ENCODE measurements around the gene KIF14.

KIF14 gene

DNA sequence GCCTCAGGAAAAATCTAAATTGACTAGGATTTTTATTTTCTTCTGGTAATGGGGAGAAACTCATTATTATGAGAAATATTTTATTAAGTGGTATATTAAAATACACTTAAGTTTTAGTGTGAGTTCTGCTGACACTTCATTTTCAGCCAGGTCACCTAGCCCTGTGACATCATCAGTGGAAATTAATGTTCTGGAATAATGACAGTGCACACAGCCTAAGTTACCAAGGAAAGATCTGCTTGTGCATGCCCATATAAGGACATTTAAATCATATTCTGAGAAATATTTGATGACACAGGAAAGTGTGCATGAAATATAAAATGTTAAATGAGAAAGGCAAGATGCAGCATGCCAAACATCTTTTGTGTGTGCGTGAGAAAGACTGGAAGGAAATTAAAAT lies 102.0 kb downstream of the KIF14 start:
- no peaks in the 10 kb centered on the region for H3K4me1 ChIP-seq (ENCODE audit: low read length)
- no peak for TF ChIP-seq EZH2phosphoT487 (IDR thresholded peaks at IDR 0.05; ENCODE audit: low read depth)
- TF ChIP-seq, protein P1, sequence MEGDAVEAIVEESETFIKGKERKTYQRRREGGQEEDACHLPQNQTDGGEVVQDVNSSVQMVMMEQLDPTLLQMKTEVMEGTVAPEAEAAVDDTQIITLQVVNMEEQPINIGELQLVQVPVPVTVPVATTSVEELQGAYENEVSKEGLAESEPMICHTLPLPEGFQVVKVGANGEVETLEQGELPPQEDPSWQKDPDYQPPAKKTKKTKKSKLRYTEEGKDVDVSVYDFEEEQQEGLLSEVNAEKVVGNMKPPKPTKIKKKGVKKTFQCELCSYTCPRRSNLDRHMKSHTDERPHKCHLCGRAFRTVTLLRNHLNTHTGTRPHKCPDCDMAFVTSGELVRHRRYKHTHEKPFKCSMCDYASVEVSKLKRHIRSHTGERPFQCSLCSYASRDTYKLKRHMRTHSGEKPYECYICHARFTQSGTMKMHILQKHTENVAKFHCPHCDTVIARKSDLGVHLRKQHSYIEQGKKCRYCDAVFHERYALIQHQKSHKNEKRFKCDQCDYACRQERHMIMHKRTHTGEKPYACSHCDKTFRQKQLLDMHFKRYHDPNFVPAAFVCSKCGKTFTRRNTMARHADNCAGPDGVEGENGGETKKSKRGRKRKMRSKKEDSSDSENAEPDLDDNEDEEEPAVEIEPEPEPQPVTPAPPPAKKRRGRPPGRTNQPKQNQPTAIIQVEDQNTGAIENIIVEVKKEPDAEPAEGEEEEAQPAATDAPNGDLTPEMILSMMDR (IDR thresholded peaks at IDR 0.05; ENCODE audit: low read depth, low read length) = no peak

DNA sequence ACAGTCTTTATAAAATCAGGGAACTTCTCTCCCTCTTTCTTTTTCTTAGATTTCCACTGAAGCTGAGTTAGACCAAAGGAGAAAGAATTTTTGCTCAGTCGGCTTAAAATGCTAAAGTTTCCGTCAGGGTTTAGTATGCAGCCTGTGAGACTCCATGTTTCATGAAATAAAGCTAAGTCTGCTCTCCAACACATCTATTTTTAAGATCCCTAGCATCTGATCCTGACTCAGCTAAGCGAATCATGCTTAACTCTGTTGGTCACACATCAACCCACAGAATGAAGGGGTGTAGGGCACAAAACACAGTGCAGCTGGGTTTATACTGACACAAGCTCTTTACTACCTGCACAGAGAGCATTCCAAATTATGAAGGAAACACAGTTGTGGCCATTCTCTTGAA lies 108.4 kb downstream of the KIF14 start:
- Histone ChIP-seq H3K9ac (ENCODE audit: low read length) (no peak overlapping the region), H3K4me1 (ENCODE audit: low read length) (0 out of 2 replicates have a peak, but pooled peaks cover 3% of the 10 kb centered on the region), H3K79me2 (ENCODE audit: low read length) (no peaks in the 10 kb centered on the region), H4K20me1 (ENCODE audit: insufficient read depth, low read length) (no peaks in the 10 kb centered on the region), H3K4me3 (ENCODE audit: low read length) (no peak overlapping the region), H3K9me3 (ENCODE audit: insufficient read depth, low read length) (no peaks in the 10 kb centered on the region), H2AFZ (ENCODE audit: low read depth, low read length) (no peak overlapping the region), H3K27me3 (ENCODE audit: low read depth, low read length) (peaks cover 48% of the 10 kb centered on the region), H3K27ac (ENCODE audit: low read length) (no peak overlapping the region), H3K4me2 (ENCODE audit: low read length) (no peak overlapping the region), H3K36me3 (replicated peaks; ENCODE audit: low read depth, low read length) (no peaks in the 10 kb centered on the region)
- TF ChIP-seq EZH2phosphoT487 (IDR thresholded peaks at IDR 0.05; ENCODE audit: low read depth) = no peak
- TF ChIP-seq, protein P1 (IDR thresholded peaks at IDR 0.05; ENCODE audit: low read depth, low read length) = no peak

More for the DNA sequence above, 102.0 kb downstream of the KIF14 start:
- no peaks in the 10 kb centered on the region for H3K36me3 ChIP-seq (replicated peaks; ENCODE audit: low read depth, low read length)
- no peak overlapping the region for H3K9ac ChIP-seq (ENCODE audit: low read length)
- H3K9me3 ChIP-seq (ENCODE audit: insufficient read depth, low read length) = no peaks in the 10 kb centered on the region
- H2AFZ ChIP-seq (ENCODE audit: low read depth, low read length) = no peak overlapping the region
- peaks cover 26% of the 10 kb centered on the region for H3K27me3 ChIP-seq (ENCODE audit: low read depth, low read length)
- no peak overlapping the region for H3K27ac ChIP-seq (ENCODE audit: low read length)
- no peak overlapping the region for H3K4me3 ChIP-seq (ENCODE audit: low read length)
- H3K79me2 ChIP-seq (ENCODE audit: low read length) = no peaks in the 10 kb centered on the region
- H4K20me1 ChIP-seq (ENCODE audit: insufficient read depth, low read length) = no peaks in the 10 kb centered on the region
- no peak overlapping the region for H3K4me2 ChIP-seq (ENCODE audit: low read length)

DNA sequence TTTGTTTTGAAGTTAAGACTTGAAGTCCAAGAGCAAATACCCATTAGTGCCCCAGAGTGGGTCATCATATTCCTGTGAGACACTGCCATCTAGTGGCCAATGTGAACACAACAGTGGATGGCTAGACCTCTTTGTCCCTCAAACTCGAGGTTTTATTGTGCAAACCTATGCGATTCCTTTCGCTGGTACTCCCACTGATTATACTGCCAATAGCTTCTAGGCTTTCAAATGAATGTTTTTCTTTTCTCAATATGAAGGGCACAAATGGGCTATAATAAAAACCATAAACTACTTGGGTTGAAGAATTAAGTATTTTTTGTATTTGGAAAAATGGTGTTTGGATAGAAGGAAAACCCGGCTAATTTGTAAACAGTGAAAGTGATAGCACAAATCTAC lies 110.3 kb downstream of the KIF14 start:
- no peaks in the 10 kb centered on the region for H3K9me3 ChIP-seq (ENCODE audit: insufficient read depth, low read length)
- 0 out of 2 replicates have a peak, but pooled peaks cover 3% of the 10 kb centered on the region for H3K4me1 ChIP-seq (ENCODE audit: low read length)
- no peaks in the 10 kb centered on the region for H4K20me1 ChIP-seq (ENCODE audit: insufficient read depth, low read length)
- no peaks in the 10 kb centered on the region for H3K79me2 ChIP-seq (ENCODE audit: low read length)
- H3K36me3 ChIP-seq (replicated peaks; ENCODE audit: low read depth, low read length) = no peaks in the 10 kb centered on the region
- no peak overlapping the region for H3K9ac ChIP-seq (ENCODE audit: low read length)
- no peak overlapping the region for H3K4me3 ChIP-seq (ENCODE audit: low read length)
- peaks cover 51% of the 10 kb centered on the region for H3K27me3 ChIP-seq (ENCODE audit: low read depth, low read length)
- peak overlapping the region; percentile 3; the same call in 1 of the 2 replicates for H3K4me2 ChIP-seq (ENCODE audit: low read length)
- no peak overlapping the region for H2AFZ ChIP-seq (ENCODE audit: low read depth, low read length)
- TF ChIP-seq, protein P1 (IDR thresholded peaks at IDR 0.05; ENCODE audit: low read depth, low read length) = peak; percentile 98
- no peak for TF ChIP-seq EZH2phosphoT487 (IDR thresholded peaks at IDR 0.05; ENCODE audit: low read depth)
- H3K27ac ChIP-seq (ENCODE audit: low read length) = no peak overlapping the region

DNA sequence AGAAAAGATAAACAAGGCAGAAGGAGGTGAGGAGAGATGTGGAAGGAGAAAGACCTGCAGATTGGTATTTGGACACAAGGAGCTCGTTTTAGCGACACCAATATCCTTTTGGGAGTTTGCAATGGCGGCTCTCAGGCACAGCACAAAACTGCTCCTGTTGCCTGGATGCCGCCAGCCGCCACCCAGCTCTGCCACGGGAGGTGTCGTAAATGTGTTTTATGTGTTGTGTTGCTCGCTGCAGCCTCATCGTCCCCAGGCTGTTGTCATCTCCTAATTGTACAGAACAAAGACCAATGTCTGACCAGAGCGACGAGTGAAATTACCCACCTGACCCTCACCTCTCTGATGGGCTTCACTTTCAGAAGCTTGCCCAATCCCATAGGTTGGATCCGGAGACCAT lies 114.1 kb downstream of the KIF14 start:
- no peaks in the 10 kb centered on the region for H3K36me3 ChIP-seq (replicated peaks; ENCODE audit: low read depth, low read length)
- H3K4me3 ChIP-seq (ENCODE audit: low read length) = no peak overlapping the region
- H3K27ac ChIP-seq (ENCODE audit: low read length) = no peak overlapping the region
- no peak overlapping the region for H2AFZ ChIP-seq (ENCODE audit: low read depth, low read length)
- no peak overlapping the region for H3K9ac ChIP-seq (ENCODE audit: low read length)
- no peaks in the 10 kb centered on the region for H4K20me1 ChIP-seq (ENCODE audit: insufficient read depth, low read length)
- peaks cover 25% of the 10 kb centered on the region for H3K27me3 ChIP-seq (ENCODE audit: low read depth, low read length)
- H3K9me3 ChIP-seq (ENCODE audit: insufficient read depth, low read length) = no peaks in the 10 kb centered on the region
- H3K4me2 ChIP-seq (ENCODE audit: low read length) = no peak overlapping the region
- no peaks in the 10 kb centered on the region for H3K79me2 ChIP-seq (ENCODE audit: low read length)
- no peak for TF ChIP-seq EZH2phosphoT487 (IDR thresholded peaks at IDR 0.05; ENCODE audit: low read depth)
- TF ChIP-seq, protein P1 (IDR thresholded peaks at IDR 0.05; ENCODE audit: low read depth, low read length) = no peak
- H3K4me1 ChIP-seq (ENCODE audit: low read length) = peaks cover 9% of the 10 kb centered on the region

Measured in OCI-LY3 (cell line).